NCI-H345 treated with DMSO at 0.1 percent for 48 hours (cell line): Measurements from ENCODE around the gene SERPINA3.

ENCODE experiments used
- DNase-seq: peaks from one replicate; lab custom pipeline; 2025; ENCODE audit not compliant: unreplicated experiment; lab: John Stamatoyannopoulos, UW

The SERPINA3 gene

DNA sequence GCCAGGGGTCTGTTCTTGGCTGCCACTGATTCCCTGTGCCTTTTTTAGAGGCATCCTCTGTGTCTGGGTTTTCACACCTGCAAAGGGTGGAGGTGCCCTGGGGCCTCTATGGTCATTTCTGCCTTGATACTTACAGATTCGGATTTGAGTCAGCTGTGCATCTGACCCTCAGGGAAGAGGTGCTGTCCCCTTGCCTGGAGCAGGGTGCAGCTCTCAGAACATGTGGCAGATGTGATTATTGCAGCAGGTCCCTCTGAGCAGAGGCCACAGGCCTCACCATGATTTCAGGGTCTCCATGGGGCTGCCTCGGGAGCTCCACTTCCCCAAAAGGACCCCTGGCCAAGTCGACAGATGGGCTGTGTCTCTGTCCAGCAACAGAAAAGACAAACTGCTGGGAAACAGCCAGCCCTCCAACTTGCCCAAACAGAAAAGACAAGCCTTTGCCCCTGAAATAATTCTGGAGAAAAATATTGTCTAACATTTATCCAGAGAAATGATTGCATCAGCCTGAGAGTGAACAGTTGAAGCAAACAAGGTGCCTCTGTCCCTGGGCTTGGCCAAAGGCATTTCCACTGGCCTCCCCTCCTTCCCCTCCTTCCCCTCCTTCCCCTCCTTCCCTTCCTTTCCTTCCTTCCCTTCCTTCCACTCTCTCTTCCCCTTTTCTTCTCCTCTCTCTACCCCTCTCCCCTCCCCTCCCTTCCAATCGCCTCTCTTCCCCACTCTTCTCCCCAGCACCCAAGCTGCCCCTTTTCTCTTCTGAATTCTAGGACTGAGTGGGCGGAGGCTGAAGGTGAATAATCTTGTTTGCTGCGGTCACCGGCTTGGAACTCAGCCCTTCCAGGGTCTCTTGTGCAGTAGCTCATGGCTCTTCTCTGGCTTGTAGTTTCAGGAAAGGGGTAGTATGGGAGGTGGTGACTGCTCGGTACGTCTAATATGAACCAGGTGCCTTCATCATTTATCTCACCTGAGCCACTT is 676 bp downstream of the SERPINA3 start:
- DNase-seq = no peak

DNA sequence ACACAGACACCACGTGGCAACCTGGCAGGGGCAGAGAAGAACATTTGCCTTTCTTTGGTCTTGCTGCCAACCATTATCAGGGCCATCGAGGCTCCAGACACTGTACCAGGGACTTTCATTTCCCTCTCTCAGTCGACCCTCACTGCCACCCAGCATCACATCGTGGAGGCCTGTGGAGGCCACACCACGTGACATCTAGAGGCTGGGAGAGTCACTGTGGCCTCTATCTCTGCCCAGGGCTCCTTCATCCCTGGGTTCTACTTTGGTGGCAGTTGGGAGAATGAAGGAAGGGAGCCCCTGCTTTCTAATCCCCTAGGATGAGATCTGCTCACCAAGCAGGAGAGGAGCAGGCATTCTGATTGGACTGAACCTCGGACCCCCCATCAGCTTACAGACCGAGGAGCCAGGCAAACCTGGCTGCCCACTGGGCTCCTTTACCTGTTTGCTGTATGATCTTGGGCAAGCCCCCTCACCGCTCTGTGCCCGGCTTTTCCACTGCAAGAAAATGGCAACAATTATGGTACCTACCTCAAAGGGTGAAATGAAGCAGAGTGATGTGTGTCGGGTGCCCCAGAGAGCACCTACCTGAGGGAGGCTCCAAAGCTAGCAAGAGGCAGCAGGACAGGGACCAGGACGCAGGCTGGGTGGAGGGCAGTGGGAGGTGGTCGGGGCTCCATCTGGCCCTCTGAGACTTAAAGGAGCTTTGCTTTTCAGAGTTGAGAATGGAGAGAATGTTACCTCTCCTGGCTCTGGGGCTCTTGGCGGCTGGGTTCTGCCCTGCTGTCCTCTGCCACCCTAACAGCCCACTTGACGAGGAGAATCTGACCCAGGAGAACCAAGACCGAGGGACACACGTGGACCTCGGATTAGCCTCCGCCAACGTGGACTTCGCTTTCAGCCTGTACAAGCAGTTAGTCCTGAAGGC is 1.8 kb downstream of the SERPINA3 start:
- DNase-seq = no peak

DNA sequence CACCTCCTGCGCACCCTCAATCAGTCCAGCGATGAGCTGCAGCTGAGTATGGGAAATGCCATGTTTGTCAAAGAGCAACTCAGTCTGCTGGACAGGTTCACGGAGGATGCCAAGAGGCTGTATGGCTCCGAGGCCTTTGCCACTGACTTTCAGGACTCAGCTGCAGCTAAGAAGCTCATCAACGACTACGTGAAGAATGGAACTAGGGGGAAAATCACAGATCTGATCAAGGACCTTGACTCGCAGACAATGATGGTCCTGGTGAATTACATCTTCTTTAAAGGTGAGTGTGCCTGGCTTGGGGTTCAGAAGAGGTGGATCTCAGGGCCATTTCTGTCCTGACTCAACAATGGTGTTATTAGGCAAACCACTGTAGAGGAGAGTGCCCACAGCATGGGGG is 2.6 kb downstream of the SERPINA3 start:
- DNase-seq = no peak

DNA sequence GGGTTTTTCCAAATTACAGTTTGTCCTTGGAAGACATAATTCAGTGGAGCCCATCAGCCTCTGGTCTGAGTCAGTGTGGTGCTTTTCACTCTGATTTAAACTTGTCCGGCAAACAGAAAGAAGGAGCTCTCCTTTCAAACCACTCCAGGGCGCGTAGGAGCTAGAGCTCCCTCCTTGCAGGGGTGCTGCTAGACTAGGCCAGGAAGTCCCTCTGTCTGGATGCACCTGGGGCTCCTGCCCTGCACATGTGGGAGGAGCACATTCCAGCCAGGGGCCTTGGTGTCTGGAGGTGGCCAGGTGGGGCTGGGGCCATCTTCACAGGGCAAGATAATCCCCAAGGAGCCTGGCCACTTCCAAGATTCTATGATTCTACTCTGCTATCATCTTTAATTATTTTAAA is 3.1 kb downstream of the SERPINA3 start:
- DNase-seq = no peak

DNA sequence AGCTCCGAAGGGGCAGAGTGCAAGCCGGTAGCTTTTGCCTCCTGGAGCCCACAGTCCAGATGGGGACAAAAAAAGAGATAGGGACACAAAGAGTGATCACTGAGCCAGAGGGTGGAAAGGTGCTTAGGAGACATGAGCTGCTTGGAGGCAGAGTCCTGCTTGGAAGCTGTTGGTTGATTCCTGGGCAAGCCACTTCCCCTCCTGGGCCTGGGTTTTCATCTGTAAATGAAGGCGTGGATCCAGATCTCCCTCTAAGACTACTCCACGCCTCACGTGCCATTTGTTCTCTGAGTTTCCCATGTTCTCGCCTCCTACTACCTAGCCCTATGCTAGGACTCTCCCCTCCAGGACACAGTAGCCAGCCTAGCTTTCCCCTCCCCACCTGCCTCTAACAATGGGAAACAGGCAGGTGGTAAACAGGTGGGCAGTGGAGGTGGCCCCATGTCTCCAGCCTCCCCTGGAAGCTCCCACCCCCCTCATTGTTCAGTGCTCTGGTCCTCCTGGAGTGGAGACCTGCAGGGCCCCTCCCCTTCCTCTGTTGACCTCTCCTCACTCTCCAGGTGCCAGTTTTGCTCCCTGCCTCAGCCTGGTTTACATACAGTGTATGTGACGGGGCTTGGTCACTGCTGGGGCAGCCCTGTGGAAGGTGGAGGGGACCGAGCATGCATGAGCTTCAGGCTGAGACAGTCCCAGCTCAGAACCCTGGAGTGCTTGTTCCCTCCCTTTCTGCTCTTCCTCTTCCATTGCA is 3.8 kb downstream of the SERPINA3 start:
- DNase-seq = no peak

DNA sequence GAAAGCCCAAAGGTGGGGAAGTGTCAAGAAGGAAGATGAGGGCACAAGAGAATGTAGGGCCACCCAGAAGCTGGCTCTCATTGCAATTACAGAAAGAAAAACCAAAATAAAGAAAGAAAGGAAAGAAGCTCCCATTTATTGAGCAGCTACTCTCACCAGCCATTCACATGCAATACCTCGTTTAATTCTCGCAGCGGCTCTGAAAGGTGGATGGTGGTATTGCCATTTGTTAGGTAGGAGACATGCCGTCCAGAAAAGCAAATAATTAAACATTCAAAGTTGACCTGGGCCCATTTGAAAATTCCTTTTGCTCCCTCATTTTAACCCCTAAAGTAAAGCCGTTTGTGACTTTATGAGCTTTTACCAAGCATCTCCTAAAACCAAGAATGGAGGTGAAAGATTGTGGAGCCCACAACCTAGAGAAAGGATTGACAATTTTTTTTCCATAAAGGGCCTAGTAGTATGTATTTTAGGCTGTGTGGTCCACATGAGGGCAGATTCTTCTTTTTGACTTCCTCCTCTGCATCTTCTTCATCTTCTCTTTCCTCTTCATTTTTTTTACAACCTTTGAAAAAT is 5.3 kb downstream of the SERPINA3 start:
- DNase-seq = no peak

DNA sequence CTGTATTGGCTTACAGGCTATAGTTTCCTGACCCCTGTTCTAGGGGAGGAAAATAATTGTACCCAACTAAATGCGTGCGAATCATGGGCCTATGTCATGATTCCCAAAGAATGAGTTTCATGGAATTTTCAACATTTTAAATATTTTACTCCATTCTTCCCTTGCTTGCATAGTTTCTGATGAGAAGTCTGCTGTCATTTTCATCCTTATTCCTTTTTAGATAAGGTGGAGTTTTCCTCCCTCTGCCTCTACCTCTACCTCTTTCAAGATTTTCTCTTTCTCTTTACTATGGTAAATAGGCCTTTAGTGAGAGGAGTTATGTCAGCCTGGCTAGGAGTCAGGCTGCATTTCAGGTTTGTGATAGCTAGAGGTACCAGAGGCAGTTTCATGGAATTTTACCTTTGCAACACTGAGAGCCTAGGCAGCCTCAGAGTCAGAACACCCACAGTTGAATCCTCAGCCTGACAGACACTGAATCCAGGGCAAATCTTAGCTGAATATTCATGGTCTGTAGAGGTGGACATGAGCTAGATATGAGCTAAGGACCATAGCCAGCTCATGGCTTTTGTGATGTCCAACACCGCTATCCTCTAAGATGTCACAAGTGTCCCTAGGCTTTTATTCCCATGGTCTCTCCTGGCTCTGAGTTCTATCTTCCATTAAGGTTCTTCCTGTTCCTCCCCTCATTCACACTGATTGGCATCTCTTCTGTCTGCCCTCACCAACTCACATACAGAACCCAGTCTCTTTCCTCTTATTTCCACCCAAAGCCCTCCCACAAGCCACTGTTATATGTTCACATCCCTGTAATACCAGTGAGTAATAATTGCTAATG is 6.0 kb downstream of the SERPINA3 start:
- no peak for DNase-seq

DNA sequence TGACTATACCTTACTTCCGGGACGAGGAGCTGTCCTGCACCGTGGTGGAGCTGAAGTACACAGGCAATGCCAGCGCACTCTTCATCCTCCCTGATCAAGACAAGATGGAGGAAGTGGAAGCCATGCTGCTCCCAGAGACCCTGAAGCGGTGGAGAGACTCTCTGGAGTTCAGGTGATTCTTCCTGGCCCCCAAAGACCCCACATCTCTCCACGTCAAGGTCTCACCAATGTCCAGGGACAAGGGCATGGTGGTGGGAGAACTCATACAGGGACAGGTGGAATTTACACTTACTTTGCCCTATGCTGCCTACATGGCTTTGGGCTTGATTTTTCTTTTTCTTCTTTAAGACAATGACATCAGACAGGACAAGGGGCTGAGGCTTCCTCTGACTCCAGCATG is 7.1 kb downstream of the SERPINA3 start:
- no peak for DNase-seq

DNA sequence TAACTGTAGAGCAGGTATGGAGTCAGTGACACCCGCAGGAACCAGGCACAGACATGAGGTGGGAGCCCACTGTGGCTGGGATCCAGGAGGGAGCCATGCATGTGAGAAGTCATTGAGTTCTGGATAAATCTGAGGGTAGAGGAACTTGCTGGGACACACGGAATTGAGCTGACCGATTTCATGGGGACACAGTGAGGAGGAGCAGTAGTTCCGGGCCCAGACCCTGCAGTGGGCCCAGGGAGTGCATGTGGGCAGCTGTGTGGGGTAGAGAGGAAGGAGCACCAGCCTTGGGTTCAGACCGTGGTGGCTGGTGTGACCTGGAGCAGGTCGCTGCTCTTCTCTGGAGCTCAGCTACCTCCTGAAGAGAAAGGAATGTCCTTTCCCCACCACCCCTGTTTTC is 8.4 kb downstream of the SERPINA3 start:
- DNase-seq = no peak

DNA sequence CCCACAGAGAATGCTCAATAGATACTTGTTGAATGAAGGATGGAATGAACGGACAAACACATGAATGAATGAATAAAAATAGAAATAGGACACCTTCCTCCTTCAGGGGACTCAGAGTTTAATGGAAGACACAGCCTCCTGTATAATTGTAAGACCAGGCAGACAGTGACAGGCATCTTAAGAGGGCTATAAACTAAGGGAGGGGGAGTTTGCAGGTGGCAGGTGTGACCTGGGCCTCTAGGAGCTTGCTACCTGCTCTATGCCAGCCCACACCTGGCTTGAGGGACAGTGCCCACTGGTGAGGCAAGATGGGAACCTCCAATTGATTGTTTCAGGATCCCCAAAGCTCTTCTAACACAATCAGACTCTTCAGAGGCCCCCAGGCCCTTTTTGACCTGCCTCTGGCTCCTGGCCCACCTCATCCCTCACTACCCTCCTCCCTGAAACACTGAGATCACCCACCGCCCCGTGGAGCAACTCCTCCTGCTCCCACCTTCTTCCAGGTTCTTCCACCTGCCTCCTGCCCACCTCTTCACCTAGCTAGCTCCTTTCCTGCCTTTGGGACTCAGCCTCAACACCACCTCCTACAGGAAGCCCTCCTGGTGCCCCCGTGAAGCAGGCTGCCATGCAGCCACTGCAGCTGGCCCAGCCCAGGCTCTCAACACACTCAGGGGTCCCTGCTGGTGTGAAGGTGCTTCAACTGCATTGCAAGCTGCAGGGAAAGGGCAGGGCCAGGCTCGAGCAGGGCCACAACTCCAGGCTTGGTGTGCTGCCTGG is 9.4 kb downstream of the SERPINA3 start:
- DNase-seq = no peak

DNA sequence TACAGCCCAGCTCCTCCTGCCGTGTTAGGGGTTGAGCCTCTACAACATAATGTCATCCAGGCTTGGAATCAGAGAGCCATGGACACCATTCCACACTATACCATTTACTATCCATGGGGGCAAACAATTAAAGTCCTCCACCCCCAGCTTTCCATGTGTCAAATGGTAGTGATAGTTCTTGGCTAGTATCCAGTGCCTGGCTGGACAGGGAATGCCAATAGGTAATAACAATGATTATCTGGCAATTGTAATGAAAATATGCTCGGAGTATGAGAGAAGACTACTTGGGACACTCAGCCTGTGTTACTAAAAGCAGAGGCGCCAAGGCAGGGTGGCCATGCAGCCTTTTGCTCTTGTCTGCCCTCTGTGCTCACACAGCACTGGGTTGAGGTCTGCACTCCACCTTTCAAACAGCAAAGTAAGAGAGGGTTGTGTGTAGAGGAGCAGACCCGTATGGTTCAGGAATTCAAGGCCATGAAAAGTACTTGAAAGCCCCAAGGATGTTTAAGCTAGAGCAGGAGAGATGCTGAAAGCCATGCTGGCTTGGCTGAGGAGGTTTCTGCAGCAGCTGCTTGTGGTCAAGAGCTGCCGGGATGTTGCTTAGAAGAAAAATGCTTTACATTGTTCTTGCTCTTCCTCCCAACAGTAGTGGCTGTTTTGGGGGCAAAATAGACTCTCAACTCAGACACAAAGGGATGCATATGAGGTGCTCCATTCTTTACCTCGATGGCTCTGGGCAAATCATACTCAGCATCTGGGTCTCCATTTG is 10.6 kb downstream of the SERPINA3 start:
- DNase-seq = no peak

DNA sequence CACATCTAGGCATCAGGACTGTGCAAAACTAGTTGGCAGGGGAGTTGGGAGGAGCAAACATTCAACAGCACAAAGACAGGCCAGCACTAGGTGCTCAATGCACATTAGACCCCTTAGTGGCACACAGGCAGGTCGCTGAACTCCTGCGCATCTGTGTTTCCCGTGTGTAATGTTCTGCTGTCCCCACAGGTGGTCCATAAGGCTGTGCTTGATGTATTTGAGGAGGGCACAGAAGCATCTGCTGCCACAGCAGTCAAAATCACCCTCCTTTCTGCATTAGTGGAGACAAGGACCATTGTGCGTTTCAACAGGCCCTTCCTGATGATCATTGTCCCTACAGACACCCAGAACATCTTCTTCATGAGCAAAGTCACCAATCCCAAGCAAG is 11.2 kb downstream of the SERPINA3 start:
- DNase-seq = no peak

DNA sequence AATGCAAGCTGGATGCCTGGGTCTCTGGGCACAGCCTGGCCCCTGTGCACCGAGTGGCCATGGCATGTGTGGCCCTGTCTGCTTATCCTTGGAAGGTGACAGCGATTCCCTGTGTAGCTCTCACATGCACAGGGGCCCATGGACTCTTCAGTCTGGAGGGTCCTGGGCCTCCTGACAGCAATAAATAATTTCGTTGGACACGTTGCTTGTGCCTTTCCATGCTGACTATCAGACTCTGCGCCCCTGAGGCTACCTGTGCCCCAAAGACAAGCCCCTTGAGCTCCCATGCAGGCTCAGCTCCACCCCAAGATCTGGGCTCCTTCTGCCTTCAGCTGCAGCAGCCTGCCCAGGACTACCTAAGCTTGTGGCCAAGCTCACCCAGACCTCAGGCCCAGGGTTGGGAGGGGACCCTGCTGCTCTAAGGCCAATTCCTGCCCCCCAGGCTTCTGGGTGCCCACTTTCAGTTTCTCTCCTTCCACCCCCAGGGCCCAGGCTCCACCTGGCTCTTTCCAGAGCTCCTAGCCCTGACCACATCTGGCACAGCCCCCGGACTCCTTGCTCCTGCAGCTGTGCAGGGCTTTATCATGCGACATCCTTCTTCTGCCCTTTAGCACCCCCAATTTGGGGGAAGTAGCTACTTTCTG is 11.8 kb downstream of the SERPINA3 start:
- DNase-seq = no peak

DNA sequence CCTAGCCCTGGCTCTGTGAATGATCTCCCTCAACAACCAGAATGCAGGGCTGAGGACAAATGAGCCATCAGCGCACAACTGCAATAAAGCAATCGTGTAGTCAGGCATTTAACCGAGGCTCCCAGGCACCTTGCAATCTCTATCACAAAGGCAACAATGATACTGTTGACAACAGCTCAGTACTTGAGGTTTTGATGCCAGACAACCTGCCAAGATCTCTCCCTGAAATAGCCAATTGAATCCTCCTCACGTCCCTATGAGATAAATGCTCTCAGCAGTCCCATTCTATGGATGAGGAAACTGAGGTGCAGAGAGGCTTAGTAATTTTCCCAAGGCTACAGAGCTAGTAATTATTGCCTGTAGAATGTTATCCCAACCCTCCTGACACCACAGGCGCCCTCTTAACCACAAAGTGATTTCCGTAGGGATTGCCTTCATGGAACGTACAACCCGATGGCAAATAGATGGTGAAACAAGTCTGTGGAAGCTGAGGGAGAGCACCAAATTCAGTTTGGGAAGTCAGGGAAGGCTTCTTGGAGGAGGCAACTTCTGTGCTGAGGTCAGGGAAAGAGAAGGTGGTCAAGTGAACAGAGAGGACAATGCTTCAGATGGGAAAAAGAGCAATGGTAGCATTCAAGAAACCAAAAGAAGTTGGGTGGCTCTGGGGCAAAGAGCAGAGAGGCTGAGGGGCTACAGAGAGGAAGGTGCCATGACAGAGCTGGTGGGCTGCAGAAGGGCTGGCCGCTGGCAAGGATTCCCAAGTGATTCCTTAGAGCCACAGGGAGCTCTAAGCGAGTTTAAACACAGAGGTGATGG is 12.6 kb downstream of the SERPINA3 start:
- DNase-seq = no peak

DNA sequence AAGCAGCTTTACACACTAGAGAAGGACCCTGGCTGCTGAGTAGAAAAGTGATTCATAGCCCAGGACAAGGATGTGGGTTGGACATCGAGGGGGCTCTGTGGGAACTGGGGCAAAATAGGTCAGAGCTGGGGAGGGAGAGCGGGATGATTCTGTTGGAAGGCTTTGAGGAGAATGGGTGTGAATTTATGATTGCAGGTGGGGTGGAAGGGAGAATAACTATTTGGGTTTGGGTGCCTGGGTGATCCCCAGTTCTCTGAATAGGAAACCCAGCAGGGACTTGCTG is 13.1 kb downstream of the SERPINA3 start:
- DNase-seq = no peak

DNA sequence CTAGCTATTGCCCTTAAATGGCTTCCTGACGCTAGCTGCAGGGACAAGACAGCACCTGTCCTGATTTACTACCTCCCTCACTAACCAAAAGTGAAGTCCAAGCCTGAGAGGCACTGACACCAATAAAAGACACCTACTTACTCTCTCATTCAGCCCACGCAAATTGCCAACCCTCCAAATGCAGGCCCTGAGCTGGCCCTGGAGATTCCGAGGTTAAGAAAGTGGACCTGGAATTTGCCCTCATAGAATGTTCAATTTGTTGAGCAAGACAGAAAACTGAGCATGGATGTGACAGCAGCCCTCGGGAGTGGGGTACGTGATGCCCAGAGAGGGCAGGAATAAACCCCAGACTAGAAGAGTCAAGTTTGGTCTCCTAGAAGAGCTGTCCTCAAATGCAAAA is 16.4 kb downstream of the SERPINA3 start:
- DNase-seq = no peak

DNA sequence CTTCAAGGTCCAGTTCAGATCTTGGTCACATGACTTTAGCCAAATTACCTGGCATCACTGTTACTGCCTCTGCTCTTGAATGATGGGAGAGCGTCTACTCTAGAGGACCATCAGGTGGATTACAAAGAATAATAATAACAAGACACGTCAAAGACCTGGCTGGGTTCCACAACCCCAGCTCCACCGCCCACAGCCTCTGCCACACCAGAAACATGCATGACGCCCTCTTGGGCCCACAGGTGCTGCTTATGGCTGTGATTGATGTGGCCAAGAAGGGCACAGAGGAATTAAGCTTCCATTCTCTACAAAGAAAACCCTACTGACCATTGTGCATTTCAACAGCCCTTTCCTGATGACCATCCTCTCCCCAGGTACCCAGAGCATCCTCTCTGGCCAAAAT is 18.2 kb downstream of the SERPINA3 start:
- no peak for DNase-seq
